ENCODE results near the gene TANGO6.

The TANGO6 gene

DNA sequence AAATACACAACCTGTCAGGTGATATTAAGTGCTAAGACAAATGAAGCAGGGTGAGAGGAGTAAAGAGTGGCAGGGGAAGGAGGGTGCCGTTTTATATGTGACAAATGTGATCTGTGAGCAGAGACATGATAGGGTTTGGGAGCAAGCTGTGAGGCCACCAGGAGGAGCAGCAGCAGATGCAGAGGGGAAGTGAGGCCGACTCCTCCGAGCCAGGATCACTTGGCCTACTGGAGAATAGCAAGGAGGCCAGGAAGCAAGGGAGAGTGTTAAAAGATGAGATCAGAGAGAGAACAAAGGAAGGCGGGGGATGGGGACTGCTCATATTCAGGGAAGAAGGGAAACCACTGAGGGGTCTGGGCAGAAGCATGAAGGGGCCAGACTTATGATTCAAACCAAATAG, 129.4 kb downstream of the TANGO6 start:
- peak; percentile 16 for DNase-seq (ENCODE audit: extremely low spot score)
- ChIA-PET POLR2A (no interaction called here), CTCF (no interaction called here)
- TF ChIP-seq FOXK2 (IDR thresholded peaks at IDR 0.05) (no peak), CTBP1 (IDR thresholded peaks at IDR 0.05; ENCODE audit: borderline replicate concordance) (no peak), NFRKB (IDR thresholded peaks at IDR 0.05) (no peak), FOXA1 (IDR thresholded peaks at IDR 0.05) (no peak), ZNF384 (IDR thresholded peaks at IDR 0.05) (no peak), SUZ12 (IDR thresholded peaks at IDR 0.05) (no peak), HDGF (IDR thresholded peaks at IDR 0.05; ENCODE audit: borderline replicate concordance) (no peak), ARNT (IDR thresholded peaks at IDR 0.05) (no peak), BHLHE40 (IDR thresholded peaks at IDR 0.05; ENCODE audit: borderline replicate concordance) (no peak), SP1 (IDR thresholded peaks at IDR 0.05) (no peak), L3MBTL2 (conservative IDR thresholded peaks at IDR 0.05) (no peak), ELF4 (IDR thresholded peaks at IDR 0.05) (no peak), TARDBP (IDR thresholded peaks at IDR 0.05) (no peak), LEF1 (IDR thresholded peaks at IDR 0.05; ENCODE audit: borderline replicate concordance) (no peak), FOXM1 (IDR thresholded peaks at IDR 0.05; ENCODE audit: borderline replicate concordance) (no peak)
- TF ChIP-seq, protein P1, sequence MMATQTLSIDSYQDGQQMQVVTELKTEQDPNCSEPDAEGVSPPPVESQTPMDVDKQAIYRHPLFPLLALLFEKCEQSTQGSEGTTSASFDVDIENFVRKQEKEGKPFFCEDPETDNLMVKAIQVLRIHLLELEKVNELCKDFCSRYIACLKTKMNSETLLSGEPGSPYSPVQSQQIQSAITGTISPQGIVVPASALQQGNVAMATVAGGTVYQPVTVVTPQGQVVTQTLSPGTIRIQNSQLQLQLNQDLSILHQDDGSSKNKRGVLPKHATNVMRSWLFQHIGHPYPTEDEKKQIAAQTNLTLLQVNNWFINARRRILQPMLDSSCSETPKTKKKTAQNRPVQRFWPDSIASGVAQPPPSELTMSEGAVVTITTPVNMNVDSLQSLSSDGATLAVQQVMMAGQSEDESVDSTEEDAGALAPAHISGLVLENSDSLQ (IDR thresholded peaks at IDR 0.05) = no peak

DNA sequence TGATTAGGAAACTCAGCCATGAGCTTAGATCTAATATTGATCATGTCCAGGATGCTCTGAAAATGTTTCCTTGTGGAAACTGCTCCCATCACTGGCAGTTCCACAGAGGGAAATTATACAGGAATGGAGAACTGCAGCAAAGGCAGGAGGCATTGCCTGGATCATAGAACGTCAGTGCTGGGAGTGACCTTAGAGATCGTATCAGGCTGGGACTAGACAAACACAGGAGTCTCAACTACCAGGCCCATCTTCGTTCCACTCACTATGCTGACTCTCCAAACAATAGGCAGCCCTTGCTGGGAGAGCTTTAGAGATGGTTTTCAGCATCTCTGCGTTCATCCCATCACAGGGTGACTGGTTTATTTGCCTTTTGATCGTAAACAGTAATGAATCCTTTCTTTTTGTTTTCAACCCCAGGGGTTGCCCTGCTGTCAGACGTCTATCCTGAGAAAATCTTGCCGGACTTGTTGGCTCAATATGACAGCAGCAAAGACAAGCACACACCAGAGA, 130.3 kb downstream of the TANGO6 start:
- ChIA-PET CTCF (interaction anchor here (0.6 kb wide), 1 partner anchor 44 kb away, joined by 3 read pairs; no protein-coding TSS in a partner anchor), POLR2A (no interaction called here)
- no peak for DNase-seq (ENCODE audit: extremely low spot score)
- no peak for TF ChIP-seq LEF1 (IDR thresholded peaks at IDR 0.05; ENCODE audit: borderline replicate concordance)
- no peak for TF ChIP-seq SUZ12 (IDR thresholded peaks at IDR 0.05)
- TF ChIP-seq HDGF (IDR thresholded peaks at IDR 0.05; ENCODE audit: borderline replicate concordance) = no peak
- TF ChIP-seq ZNF384 (IDR thresholded peaks at IDR 0.05) = no peak
- no peak for TF ChIP-seq FOXK2 (IDR thresholded peaks at IDR 0.05)
- TF ChIP-seq SP1 (IDR thresholded peaks at IDR 0.05) = no peak
- no peak for TF ChIP-seq L3MBTL2 (conservative IDR thresholded peaks at IDR 0.05)
- TF ChIP-seq TARDBP (IDR thresholded peaks at IDR 0.05) = no peak
- no peak for TF ChIP-seq FOXM1 (IDR thresholded peaks at IDR 0.05; ENCODE audit: borderline replicate concordance)
- no peak for TF ChIP-seq BHLHE40 (IDR thresholded peaks at IDR 0.05; ENCODE audit: borderline replicate concordance)
- TF ChIP-seq, protein P1 (IDR thresholded peaks at IDR 0.05) = no peak
- no peak for TF ChIP-seq CTBP1 (IDR thresholded peaks at IDR 0.05; ENCODE audit: borderline replicate concordance)
- TF ChIP-seq ARNT (IDR thresholded peaks at IDR 0.05) = no peak

DNA sequence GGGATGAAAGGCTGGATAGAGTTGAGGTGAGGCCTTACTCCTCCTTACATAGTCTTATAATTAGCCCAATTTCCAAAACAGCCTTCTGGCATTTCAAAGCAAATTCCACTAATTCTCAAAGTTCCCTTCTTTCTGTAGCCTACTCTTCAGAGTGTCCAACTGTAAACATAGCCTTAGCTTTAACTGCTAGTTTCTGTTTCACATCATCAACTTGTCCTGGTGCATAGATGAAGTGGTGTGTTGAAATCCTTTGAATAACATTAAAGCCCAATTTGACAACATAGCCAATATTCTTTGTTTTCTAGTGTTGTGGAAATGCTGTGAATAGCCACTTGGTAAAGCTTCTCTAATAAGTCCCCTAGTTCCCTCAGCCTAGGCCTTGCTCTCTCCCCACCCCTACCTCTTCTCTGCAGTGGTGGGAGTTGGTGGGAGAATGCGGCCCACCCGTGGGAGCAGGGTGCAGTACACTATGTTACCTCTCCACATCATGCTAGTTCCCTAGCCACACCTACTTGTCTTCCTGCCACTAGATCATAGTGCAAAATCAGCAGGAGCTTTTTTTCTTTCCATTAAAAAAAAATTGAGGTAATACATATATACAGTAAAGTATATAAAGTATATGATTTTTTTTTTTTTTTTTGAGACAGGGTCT, 135.1 kb downstream of the TANGO6 start:
- CTCF ChIA-PET = no interaction called here
- DNase-seq (ENCODE audit: extremely low spot score) = no peak
- TF ChIP-seq, protein P1 (IDR thresholded peaks at IDR 0.05) = no peak
- TF ChIP-seq TARDBP (IDR thresholded peaks at IDR 0.05) = no peak
- TF ChIP-seq SP1 (IDR thresholded peaks at IDR 0.05) = no peak
- TF ChIP-seq BHLHE40 (IDR thresholded peaks at IDR 0.05; ENCODE audit: borderline replicate concordance) = no peak
- TF ChIP-seq L3MBTL2 (conservative IDR thresholded peaks at IDR 0.05) = no peak
- no peak for TF ChIP-seq SUZ12 (IDR thresholded peaks at IDR 0.05)

DNA sequence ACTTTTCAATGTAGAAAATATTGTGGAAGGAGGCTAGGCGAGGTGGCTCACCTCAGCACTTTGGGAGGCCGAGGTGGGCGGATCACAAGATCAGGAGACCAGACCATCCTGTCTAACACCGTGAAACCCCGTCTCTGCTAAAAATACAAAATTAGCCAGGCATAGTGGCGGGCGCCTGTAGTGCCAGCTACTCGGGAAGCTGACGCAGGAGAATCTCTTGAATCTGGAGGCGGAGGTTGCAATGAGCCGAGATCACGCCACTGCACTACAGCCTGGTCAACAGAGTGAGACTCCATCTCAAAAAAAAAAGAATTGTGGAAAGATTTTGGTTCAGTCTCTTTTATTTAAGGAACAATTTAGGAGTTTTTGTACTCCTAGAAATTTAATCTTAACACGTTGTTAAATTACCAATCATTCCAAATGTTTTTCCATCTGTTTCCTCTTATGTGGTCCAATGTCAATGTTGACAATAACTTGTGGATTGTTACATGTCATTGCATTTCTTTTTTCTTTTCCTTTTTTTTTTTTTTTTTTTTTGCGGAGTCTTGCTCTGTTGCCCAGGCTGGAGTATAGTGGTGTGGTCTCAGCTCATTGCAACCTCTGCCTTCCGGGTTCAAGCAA, 137.5 kb downstream of the TANGO6 start:
- CTCF ChIA-PET = no interaction called here
- no peak for DNase-seq (ENCODE audit: extremely low spot score)
- TF ChIP-seq SUZ12 (IDR thresholded peaks at IDR 0.05) (no peak), SP1 (IDR thresholded peaks at IDR 0.05) (no peak), ZNF384 (IDR thresholded peaks at IDR 0.05) (no peak), L3MBTL2 (conservative IDR thresholded peaks at IDR 0.05) (no peak), ELF4 (IDR thresholded peaks at IDR 0.05) (no peak), BHLHE40 (IDR thresholded peaks at IDR 0.05; ENCODE audit: borderline replicate concordance) (no peak), LEF1 (IDR thresholded peaks at IDR 0.05; ENCODE audit: borderline replicate concordance) (no peak), FOXM1 (IDR thresholded peaks at IDR 0.05; ENCODE audit: borderline replicate concordance) (no peak), HDGF (IDR thresholded peaks at IDR 0.05; ENCODE audit: borderline replicate concordance) (no peak), FOXK2 (IDR thresholded peaks at IDR 0.05) (no peak)
- TF ChIP-seq, protein P1 (IDR thresholded peaks at IDR 0.05) = no peak
- POLR2A ChIA-PET = no interaction called here

More for the DNA sequence above, 135.1 kb downstream of the TANGO6 start:
- POLR2A ChIA-PET = no interaction called here

DNA sequence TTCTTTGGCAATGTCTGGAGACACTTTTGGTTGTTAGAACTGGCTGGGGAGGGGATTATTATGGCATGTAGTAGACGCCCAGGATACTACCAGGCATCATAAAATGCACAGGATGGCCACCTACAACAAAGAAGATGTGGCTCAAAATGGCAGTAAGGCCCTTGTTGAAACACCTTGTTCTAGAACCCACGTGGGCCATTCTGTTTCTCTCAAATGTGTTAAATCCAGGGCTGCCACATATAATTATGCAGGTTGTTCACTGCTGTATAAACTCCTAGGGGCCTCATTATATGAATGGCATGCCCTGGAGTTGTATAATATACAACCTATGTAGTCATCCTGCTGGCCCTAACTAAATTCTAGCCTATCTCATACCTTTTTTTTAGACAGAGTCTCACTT, 138.6 kb downstream of the TANGO6 start:
- TF ChIP-seq ARNT (IDR thresholded peaks at IDR 0.05) (no peak), TARDBP (IDR thresholded peaks at IDR 0.05) (no peak), LEF1 (IDR thresholded peaks at IDR 0.05; ENCODE audit: borderline replicate concordance) (no peak), SUZ12 (IDR thresholded peaks at IDR 0.05) (no peak), FOXM1 (IDR thresholded peaks at IDR 0.05; ENCODE audit: borderline replicate concordance) (no peak), CTBP1 (IDR thresholded peaks at IDR 0.05; ENCODE audit: borderline replicate concordance) (no peak), FOXA1 (IDR thresholded peaks at IDR 0.05) (no peak), FOXK2 (IDR thresholded peaks at IDR 0.05) (no peak), NFRKB (IDR thresholded peaks at IDR 0.05) (no peak), ZNF384 (IDR thresholded peaks at IDR 0.05) (no peak), HDGF (IDR thresholded peaks at IDR 0.05; ENCODE audit: borderline replicate concordance) (no peak), BHLHE40 (IDR thresholded peaks at IDR 0.05; ENCODE audit: borderline replicate concordance) (no peak), L3MBTL2 (conservative IDR thresholded peaks at IDR 0.05) (no peak), ELF4 (IDR thresholded peaks at IDR 0.05) (no peak), SP1 (IDR thresholded peaks at IDR 0.05) (no peak)
- TF ChIP-seq, protein P1 (IDR thresholded peaks at IDR 0.05) = no peak
- ChIA-PET POLR2A (no interaction called here), CTCF (no interaction called here)
- DNase-seq (ENCODE audit: extremely low spot score) = no peak
